Small intestine (tissue), 7 donors: ENCODE data around the gene KPNA6. TPM values are rescaled to one million over a fixed set of nuclear protein-coding genes. Genes with fewer than 3 reads are reported as not detected.
A peak's percentile ranks its signal among the peaks of the same experiment; 100 is the strongest.
"Not testable (repeated sequence)": the region's sequence is repeated elsewhere in the genome, so short reads cannot be mapped to it uniquely, and the experiment has no call there.

ENCODE experiments used
- DNase-seq, 2 donors: peaks; one replicate each; pipeline versions ENCODE4 v3.0.0 to v3.0.0-alpha.2; 2013
- FAIRE-seq: peaks from 2 replicates; lab custom pipeline; 2012; peaks lifted over from hg19 to GRCh38; lab: Jason Lieb, UNC
- H3K27ac ChIP-seq, 3 donors: one replicate each; pipeline ENCODE4 v1.5.1; 2013; ENCODE audit warnings: low read length in 2 of 3, mild to moderate bottlenecking in 2 of 3, control low read depth in 1 of 3, inconsistent platforms in 1 of 3, low read depth in 1 of 3, moderate library complexity in 1 of 3
- H3K27me3 ChIP-seq, 3 donors: one replicate each; pipeline ENCODE4 v1.6.1; 2013; ENCODE audit warnings: low read length in 3 of 3, inconsistent platforms in 1 of 3; ENCODE audit not compliant: control insufficient read depth in 3 of 3, insufficient read depth in 3 of 3
- H3K36me3 ChIP-seq, 3 donors: one replicate each; pipeline ENCODE4 v1.6.1; 2013; ENCODE audit warnings: low read length in 3 of 3, inconsistent platforms in 1 of 3, low read depth in 1 of 3, mild to moderate bottlenecking in 1 of 3, moderate library complexity in 1 of 3; ENCODE audit not compliant: control insufficient read depth in 3 of 3, insufficient read depth in 2 of 3
- H3K4me1 ChIP-seq, 3 donors: one replicate each; pipeline ENCODE4 v1.6.1; 2013; ENCODE audit warnings: low read length in 2 of 3, inconsistent platforms in 1 of 3, low read depth in 1 of 3, mild to moderate bottlenecking in 1 of 3, moderate library complexity in 1 of 3; ENCODE audit not compliant: control insufficient read depth in 3 of 3, insufficient read depth in 2 of 3
- H3K4me3 ChIP-seq, 3 donors: one replicate each; pipeline ENCODE4 v1.5.1; 2013; ENCODE audit warnings: low read length in 3 of 3, control low read depth in 1 of 3, inconsistent platforms in 1 of 3, low read depth in 1 of 3, mild to moderate bottlenecking in 1 of 3, moderate library complexity in 1 of 3
- H3K9me3 ChIP-seq, 2 donors: one replicate each; pipeline ENCODE4 v1.6.1; 2013; ENCODE audit warnings: low read depth in 1 of 2, low read length in 1 of 2; ENCODE audit not compliant: control insufficient read depth in 2 of 2, insufficient read depth in 1 of 2
- WGBS, 3 donors: extraction: QIAGEN DNeasy Blood & Tissue Kit; methylation state at CpG; one replicate each; pipeline ENCODE4 v1.1.7; 2013; 5-methylcytosine and 5-hydroxymethylcytosine counted together
- polyA plus RNA-seq, 4 donors: library from polyadenylated mRNA; stranded (reverse) in 3 of 4; unstranded in 1 of 4; fragments of 200-250 nt in 3 of 4; fragments of 120-200 nt in 1 of 4; gene quantifications; one replicate each; pipeline versions ENCODE4 v1.2.1 to v1.2.3, GENCODE V29; 2013
- donor health status: healthy with polysubstance abuse.
- donor health status: control.
- donor health status: control.
- donor health status: Bipolar disorder and iron deficiency.
- donor health status: healthy.

Gene KPNA6
- polyA plus RNA-seq, 4 donors, result 5.4 to 25.6 (median 9.1) TPM

- Histone ChIP-seq H3K4me3 (peak overlapping the region; percentile 68 to 85 (median 76)), H3K27ac (peak overlapping the region; percentile 69 to 96 (median 85)), H3K4me1 (peaks cover 0 to 13% (median 3%) of the 10 kb centered on the region in 3 donors), H3K27me3 (no peaks in the 10 kb centered on the region), H3K36me3 (peaks cover 1 to 20% (median 4%) of the 10 kb centered on the region in 3 donors), H3K9me3 (no peaks in the 10 kb centered on the region)
- DNase-seq (no peak), FAIRE-seq (no peak)
- 16 to 19% (median 18%) methylated on average over 14 of the region's 14 CpGs for WGBS, 3 donors
These were observed 35.9 kb upstream of the KPNA6 start for GRCh38 chr1:32071758-32072621.

- WGBS, 3 donors, result 0 to 1% (median 1%) methylated on average over 54 to 67 of the region's 67 CpGs
- FAIRE-seq, result no peak
- no peaks in the 10 kb centered on the region for H3K9me3 ChIP-seq
- no peaks in the 10 kb centered on the region for H3K27me3 ChIP-seq
- peak within 1 kb of the TSS; percentile 68 to 85 (median 76) for H3K4me3 ChIP-seq
- peak within 1 kb of the TSS; percentile 71 to 96 (median 85) for H3K27ac ChIP-seq
- H3K4me1 ChIP-seq, result peaks cover 0 to 13% (median 3%) of the 10 kb centered on the region in 3 donors
- peaks cover 1 to 27% (median 4%) of the 10 kb centered on the region in 3 donors for H3K36me3 ChIP-seq
- DNase-seq, result peak; percentile 93 to 99
These were observed 35.1 kb upstream of the KPNA6 start, which contains the start of gene TMEM39B for GRCh38 chr1:32072622-32073298. Gene TMEM39B (plus strand): TSS chr1:32072939. CDS start chr1:32073048, 109 bp downstream.

GRCh38 chr1:32073299-32074229, 34.3 kb upstream of the KPNA6 start:
- peaks cover 0 to 13% (median 3%) of the 10 kb centered on the region in 3 donors for H3K4me1 ChIP-seq
- no peak for FAIRE-seq
- DNase-seq, result no peak
- H3K27ac ChIP-seq, result peak overlapping the region; percentile 71 to 96 (median 85)
- H3K4me3 ChIP-seq, result peak overlapping the region; percentile 68 to 85 (median 76)
- peaks cover 1 to 33% (median 4%) of the 10 kb centered on the region in 3 donors for H3K36me3 ChIP-seq
- 29 to 35% (median 34%) methylated on average over 27 to 28 of the region's 28 CpGs for WGBS, 3 donors
- no peaks in the 10 kb centered on the region for H3K9me3 ChIP-seq
- H3K27me3 ChIP-seq, result no peaks in the 10 kb centered on the region

DNA sequence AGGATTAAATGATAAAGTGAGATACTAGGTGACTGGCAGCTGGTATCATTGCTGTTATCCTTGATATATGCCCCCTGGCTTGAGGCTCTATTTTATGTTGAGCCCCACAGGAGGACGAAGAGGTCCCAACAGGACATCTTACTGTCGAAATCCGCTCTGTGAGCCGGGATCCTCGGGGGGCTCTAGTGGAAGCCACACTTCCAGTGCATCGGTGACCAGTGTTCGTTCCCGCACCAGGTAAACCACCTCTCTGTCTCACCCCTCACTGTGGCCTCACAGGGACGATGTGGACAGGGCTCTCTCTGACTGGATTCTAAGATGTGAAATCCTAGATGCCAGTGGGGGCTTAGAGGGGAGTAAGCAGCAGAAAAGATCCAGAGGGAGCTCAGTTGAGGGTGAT, 33.0 kb upstream of the KPNA6 start:
- peaks cover 1 to 42% (median 4%) of the 10 kb centered on the region in 3 donors for H3K36me3 ChIP-seq
- no peaks in the 10 kb centered on the region for H3K27me3 ChIP-seq
- H3K27ac ChIP-seq, result no peak overlapping the region
- H3K4me1 ChIP-seq, result peaks cover 0 to 13% (median 3%) of the 10 kb centered on the region in 3 donors
- no peaks in the 10 kb centered on the region for H3K9me3 ChIP-seq
- 91 to 96% (median 94%) methylated on average over 9 of the region's 9 CpGs for WGBS, 3 donors
- H3K4me3 ChIP-seq, result no peak overlapping the region
- DNase-seq (no peak), FAIRE-seq (no peak)

DNA sequence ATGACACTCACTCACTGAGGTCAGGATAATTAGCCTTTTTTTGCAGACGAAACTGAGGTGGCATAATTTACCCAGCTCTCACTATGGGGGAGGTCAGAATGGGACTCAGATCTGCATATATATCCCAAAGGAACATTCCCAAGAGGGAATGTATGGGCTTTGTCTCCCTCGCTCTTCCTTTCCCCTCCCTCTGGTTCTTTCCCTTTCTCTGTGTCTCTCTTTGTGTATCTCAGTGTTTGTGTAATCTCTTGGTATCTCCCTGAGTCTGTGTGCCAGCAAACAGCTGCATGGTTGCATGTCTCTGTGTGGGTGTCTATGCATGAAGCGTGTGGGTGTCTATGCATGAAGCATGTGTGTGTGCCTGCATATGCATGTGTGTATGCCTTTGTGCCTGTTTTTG, 30.4 kb upstream of the KPNA6 start:
- DNase-seq, result no peak
- 83 to 88% (median 87%) methylated on average over 3 of the region's 3 CpGs for whole genome bisulfite sequencing, 3 donors
- peaks cover 1 to 51% (median 4%) of the 10 kb centered on the region in 3 donors for H3K36me3 ChIP-seq
- H3K9me3 ChIP-seq, result no peaks in the 10 kb centered on the region
- H3K27me3 ChIP-seq, result no peaks in the 10 kb centered on the region
- H3K4me1 ChIP-seq, result peaks cover 0 to 8% (median 3%) of the 10 kb centered on the region in 3 donors
- no peak overlapping the region for H3K27ac ChIP-seq
- H3K4me3 ChIP-seq, result no peak overlapping the region
- FAIRE-seq, result no peak

GRCh38 chr1:32082022-32082421, 25.8 kb upstream of the KPNA6 start:
- no peaks in the 10 kb centered on the region for H3K4me1 ChIP-seq
- FAIRE-seq (no peak), DNase-seq (no peak)
- H3K27ac ChIP-seq, result no peak overlapping the region
- WGBS, 3 donors, result 71 to 75% (median 73%) methylated on average over 1 of the region's 1 CpG
- H3K4me3 ChIP-seq, result no peak overlapping the region
- peaks cover 0 to 3% of the 10 kb centered on the region in 2 donors for H3K9me3 ChIP-seq
- H3K27me3 ChIP-seq, result no peaks in the 10 kb centered on the region
- H3K36me3 ChIP-seq, result peaks cover 0 to 56% (median 3%) of the 10 kb centered on the region in 3 donors

- 94 to 98% (median 97%) methylated on average over 2 of the region's 2 CpGs for WGBS, 3 donors
- H3K36me3 ChIP-seq, result peaks cover 3 to 42% (median 3%) of the 10 kb centered on the region in 3 donors
- not testable (repeated sequence) for H3K27ac ChIP-seq, H3K4me3 ChIP-seq, H3K27me3 ChIP-seq, DNase-seq, H3K4me1 ChIP-seq, FAIRE-seq, H3K9me3 ChIP-seq
These were observed 21.5 kb upstream of the KPNA6 start for GRCh38 chr1:32086381-32086780.
